Pulmonary artery endothelial cell (primary cell): ENCODE data around the gene KCNAB1. TPM values are rescaled to one million over a fixed set of nuclear protein-coding genes. Genes with fewer than 3 reads are reported as not detected.
"Not testable (repeated sequence)": the region's sequence is repeated elsewhere in the genome, so short reads cannot be mapped to it uniquely, and the experiment has no call there.

ENCODE experiments used
- DNase-seq: peaks from one replicate; pipeline ENCODE4 v3.0.0-alpha.2; 2011; ENCODE audit warnings: low read depth, low spot score
- total RNA-seq: library from RNA; depleted of rRNA; stranded (reverse); fragments of >200 nt; gene quantifications from 2 replicates; pipeline ENCODE4 v1.2.3, GENCODE V29; 2014

The KCNAB1 gene
- total RNA-seq, 1 donor from 2014 or later = 0.40 TPM

GRCh38 chr3:156137397-156137796 is 17.0 kb downstream of the KCNAB1 start:
- not testable (repeated sequence) for DNase-seq

DNA sequence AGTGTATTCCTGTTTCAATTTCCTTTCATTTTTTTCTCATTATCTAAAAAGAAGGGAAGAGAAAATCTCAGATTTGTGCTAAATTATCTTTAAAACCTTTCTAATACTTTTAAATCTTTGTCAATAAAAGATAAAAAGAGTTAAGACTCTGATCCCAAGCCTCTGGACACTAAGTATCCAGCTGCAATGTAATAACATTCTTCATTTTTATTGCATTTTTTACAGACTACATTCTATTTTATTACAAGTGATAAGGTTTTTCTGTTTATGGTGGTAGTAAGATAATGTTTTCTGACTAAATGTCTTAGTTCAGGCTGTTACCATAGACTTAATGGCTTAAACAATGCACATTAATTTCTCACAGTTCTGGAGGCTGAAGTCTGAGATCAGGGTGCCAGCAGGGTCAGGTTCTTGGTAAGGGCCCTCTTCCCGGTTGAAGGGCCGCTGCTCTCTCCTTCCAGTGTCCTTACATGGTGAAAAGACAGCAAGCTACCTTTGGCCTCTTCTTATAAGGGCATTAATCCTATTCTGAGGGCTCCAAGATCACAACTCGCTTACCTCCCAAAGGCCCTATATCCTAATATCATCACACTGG is 19.7 kb downstream of the KCNAB1 start:
- no peak for DNase-seq

GRCh38 chr3:156142702-156143101 is 22.3 kb downstream of the KCNAB1 start:
- no peak for DNase-seq

- no peak for DNase-seq
These were observed 22.8 kb downstream of the KCNAB1 start for GRCh38 chr3:156143136-156143535.

DNA sequence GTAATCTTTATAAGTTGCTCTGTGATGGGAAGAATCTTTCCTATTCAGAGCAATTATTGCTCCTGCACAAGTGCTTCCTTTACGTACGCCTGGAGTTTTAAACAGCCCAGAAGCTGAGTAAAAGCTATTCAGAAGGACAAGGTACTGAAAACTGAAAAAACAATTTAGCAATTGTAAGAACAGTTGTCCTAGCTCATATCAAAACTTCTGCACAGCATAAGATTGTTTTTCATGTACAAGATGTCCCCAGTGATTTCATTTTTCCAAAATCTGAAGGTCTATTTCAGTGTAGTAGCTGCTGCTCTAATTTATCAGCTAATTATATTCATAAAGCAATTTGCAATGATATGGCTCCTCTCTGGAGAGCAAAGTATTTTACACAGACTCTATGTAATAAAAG is 23.7 kb downstream of the KCNAB1 start:
- no peak for DNase-seq

DNA sequence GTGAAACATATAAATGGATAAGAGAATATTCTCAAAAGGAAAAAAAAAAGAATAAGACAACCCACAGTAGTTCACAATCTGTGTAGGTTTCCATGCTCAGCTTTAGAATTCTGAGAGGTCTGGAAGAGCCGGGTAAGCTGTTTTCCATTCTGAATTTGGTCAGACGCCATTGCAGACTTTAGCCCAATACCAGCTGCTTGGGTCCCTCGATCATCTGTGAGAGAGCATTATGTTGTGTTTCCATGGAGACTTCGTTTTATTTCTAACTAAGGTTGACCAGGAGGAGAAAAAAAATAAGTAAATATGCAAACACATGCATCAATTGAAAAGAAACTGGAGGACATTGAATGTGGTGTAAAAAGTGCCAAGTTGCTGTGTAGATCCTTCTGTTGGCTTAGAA is 25.5 kb downstream of the KCNAB1 start:
- no peak for DNase-seq

DNA sequence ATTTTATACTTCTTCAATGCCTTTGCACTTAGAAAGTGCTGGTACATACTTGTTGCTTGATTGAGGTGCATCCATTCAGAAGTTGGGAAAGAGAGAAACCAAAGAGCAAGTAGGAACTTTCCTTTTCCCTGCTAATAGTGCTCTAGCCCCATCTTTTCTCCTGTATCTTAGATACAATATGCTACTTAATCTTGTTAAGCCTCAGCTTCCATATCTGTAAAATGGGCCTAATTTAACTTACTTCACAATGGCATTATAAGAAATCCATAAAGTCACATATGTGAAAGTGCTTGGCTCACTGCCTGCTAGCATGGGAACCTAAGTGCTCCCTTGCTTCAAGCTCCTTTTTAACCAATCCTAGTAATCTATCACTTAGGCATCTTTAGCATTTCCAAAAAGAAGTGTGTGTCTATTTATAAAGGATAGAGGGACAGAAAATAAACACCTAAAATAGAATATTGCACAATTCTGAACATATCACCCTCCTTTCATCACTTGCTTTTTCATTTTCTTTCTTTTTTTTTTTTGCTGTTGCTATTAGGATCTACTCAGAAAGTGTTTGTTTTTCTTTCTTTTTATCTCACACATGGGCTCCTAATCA is 28.1 kb downstream of the KCNAB1 start:
- DNase-seq = no peak

DNA sequence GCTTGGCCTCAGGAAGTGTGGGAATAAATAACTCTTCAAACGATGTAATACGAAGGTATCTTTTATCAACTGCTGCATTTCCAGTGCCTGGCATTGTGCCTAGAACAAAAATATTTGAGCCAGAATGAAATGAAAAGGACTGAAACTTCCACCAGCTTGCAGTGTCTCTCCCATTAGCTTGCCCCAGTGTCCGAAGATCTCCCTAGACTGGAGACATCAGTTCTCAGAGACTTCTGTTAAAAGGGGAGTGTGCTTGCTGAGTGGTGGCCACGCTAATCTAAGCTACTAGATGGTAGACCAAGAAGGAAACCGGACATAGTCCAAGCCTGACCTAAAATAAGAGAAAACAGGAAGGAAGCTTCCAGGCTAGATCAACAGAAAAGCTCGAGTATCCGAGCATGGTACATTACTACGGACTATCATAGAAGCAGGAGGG is 28.6 kb downstream of the KCNAB1 start:
- peak; percentile 20 for DNase-seq

GRCh38 chr3:156149876-156150275 is 29.5 kb downstream of the KCNAB1 start:
- DNase-seq = no peak

DNA sequence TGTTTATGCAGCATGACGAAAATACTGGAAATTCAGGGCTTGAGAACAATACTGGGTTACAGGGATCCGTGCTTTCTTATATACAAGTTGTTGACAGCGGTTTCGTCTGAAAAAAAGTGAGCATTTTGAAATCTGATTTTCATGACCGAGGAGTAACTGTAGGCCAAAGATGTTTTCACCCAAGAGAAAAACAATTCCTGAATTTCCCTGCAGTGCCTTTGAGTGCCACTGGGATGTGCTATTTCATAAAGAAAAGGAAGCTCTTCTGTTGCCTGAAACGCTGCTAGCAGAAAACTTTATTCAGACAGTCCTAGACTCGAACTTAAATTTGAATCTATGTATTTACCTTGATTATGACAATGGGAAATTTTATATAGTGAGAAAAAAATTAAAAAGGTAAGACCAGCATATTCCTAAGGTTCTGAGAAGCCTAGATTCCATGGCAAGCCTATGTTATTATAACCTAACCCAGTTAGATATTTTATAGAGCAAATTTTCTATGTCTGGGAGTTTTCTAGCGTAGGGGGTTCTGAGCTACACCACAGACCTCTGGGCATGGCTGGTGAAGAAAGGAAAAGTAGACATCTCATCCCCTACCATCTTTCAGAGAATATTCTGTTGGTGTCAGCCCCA is 30.2 kb downstream of the KCNAB1 start:
- no peak for DNase-seq

GRCh38 chr3:156151824-156152428 is 31.5 kb downstream of the KCNAB1 start:
- DNase-seq = peak; percentile 58

GRCh38 chr3:156158656-156159295 is 38.4 kb downstream of the KCNAB1 start:
- DNase-seq = no peak

DNA sequence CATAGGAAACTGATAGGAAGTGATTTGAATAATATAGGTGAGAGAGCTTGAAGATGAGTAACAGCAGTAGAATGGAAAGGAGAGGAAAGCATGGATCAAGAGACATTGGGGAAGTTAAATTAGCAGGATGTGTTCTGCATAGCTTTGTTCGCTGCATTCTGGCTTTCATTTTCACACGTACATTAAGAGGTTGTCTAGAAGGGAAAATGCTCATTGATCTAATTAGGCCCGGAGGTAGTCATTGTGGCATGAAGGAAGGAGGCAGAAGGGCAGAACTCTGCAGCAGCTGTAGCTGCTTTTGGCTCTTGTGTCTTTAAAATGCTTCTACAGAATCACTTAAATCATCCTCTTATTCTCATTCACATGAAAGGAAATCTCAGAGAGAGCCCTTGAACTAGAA is 40.3 kb downstream of the KCNAB1 start:
- no peak for DNase-seq

- no peak for DNase-seq
These were observed 40.8 kb downstream of the KCNAB1 start for GRCh38 chr3:156161172-156161571.

GRCh38 chr3:156163848-156164247 is 43.5 kb downstream of the KCNAB1 start:
- DNase-seq = no peak

- no peak for DNase-seq
These were observed 46.4 kb downstream of the KCNAB1 start for GRCh38 chr3:156166808-156167207.

DNA sequence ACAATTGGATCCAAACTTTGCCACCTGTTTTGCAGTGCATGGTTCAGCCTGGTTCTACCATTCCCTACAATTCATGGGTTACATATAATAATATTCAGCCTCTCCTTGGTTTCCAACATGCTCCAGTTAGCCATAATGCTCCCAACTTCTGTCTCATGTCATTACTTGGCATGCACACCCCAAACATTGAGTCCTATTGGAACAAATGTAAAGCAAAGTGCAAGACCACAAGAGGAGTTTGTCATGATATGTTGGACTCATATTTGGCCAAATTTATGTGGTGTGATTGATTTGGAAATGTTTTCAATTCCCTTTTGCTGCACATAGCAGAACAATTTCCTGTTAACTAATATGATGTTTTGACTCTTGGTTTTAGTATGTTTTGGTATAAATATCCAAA is 50.2 kb downstream of the KCNAB1 start:
- DNase-seq = no peak

DNA sequence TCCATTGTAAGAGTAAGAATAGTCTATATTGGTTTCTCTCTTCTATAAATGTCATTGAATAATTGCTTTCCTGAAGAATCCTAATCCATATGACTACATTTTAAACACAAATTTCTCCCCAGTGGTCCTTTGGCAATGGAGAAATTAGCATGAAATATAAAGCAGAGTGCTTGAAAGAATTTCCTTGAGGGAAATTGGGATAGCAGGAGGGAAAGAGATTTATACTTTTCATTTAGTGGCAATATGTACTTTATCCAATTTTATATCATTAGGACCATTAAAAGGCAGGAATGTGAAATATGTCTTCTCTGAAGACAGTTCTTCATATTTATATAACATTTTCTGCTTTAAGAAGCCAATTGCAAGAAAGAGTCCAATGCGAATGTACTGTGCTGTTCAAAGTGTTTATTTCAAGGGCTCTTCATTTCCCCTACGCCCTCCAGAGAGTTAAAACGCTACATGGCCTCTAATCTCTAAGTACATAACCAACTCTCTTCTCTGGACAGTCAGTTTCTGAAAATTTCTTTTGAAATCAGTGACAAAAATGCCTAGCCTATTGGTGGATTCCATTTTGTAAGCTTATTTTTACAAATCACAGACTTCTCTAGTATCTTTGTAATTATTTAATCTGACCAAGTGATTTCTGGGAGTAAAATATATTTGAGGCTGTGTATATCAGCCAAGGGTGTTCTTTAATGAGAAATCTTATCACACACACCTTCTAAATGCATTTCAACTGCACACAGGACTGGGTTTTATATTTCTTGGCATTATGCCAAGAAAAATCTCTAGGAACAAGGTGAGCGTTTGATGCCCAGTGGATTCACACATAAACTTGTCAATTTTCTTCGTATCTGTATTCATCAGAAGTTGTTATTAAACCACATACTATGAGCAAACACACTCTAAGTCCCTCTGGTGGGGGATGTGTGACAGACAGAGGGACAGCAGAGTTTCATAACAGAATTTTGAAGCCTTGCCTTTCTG is 51.2 kb downstream of the KCNAB1 start:
- DNase-seq = no peak

- DNase-seq = no peak
These were observed 52.2 kb downstream of the KCNAB1 start for GRCh38 chr3:156172536-156172935.

- DNase-seq = peak; percentile 22
These were observed 54.0 kb downstream of the KCNAB1 start for GRCh38 chr3:156174229-156174847.
